Measurements from ENCODE around the gene KIF2A. TPM values are rescaled to one million over a fixed set of nuclear protein-coding genes. Genes with fewer than 3 reads are reported as not detected.

Gene KIF2A
- total RNA-seq, 2 experiments from 2014 or later: 50.3 to 90.7 TPM

DNA sequence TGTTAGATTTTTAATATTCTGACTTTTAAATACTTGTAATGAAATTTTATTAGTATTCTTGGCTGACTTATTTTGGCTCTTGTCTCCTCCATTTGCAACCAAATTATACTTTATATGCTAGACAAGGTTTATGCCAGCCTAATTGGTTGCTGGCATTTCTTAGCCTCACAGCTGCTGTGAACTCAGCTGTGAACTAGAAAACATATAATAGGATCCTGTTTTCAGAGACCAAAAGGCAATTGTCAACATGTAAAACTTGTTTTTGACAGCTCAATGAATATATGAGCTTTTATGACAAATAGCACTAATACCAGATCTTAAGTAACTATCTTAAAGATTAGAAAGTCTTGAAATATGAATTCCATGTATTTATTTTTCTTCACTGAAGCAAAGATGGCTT lies 25.9 kb downstream of the KIF2A start:
- H3K9me3 ChIP-seq (ENCODE audit: low read length): no peaks in the 10 kb centered on the region
- no peak for TF ChIP-seq EZH2phosphoT487 (IDR thresholded peaks at IDR 0.05; ENCODE audit: borderline replicate concordance, low read depth, low read length)
- TF ChIP-seq, protein P1, sequence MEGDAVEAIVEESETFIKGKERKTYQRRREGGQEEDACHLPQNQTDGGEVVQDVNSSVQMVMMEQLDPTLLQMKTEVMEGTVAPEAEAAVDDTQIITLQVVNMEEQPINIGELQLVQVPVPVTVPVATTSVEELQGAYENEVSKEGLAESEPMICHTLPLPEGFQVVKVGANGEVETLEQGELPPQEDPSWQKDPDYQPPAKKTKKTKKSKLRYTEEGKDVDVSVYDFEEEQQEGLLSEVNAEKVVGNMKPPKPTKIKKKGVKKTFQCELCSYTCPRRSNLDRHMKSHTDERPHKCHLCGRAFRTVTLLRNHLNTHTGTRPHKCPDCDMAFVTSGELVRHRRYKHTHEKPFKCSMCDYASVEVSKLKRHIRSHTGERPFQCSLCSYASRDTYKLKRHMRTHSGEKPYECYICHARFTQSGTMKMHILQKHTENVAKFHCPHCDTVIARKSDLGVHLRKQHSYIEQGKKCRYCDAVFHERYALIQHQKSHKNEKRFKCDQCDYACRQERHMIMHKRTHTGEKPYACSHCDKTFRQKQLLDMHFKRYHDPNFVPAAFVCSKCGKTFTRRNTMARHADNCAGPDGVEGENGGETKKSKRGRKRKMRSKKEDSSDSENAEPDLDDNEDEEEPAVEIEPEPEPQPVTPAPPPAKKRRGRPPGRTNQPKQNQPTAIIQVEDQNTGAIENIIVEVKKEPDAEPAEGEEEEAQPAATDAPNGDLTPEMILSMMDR (conservative IDR thresholded peaks at IDR 0.05; ENCODE audit: low read length): no peak
- DNase-seq (ENCODE audit: low spot score): no peak
- intact Hi-C loops (cut with micrococcal nuclease; ENCODE audit: unreplicated experiment): no loop called here
- peaks cover 24% of the 10 kb centered on the region for H3K36me3 ChIP-seq (ENCODE audit: insufficient read depth, low read length)
- H3K4me2 ChIP-seq (ENCODE audit: low read length): no peak overlapping the region
- no peak overlapping the region for H3K27ac ChIP-seq (ENCODE audit: low read depth, low read length, poor library complexity, severe bottlenecking)
- ChIA-PET CTCF (ENCODE audit: unreplicated experiment) (no interaction called here), POLR2A (interaction anchor here (0.7 to 2.2 kb wide), 7 partner anchors 20 to 150 kb away, joined by 3 to 5 read pairs (median 4); partner anchors contain the start of gene KIF2A)
- no peak overlapping the region for H2AFZ ChIP-seq (ENCODE audit: low read length)
- H3K4me3 ChIP-seq (ENCODE audit: low read depth, low read length, poor library complexity, severe bottlenecking): no peak overlapping the region
- H3K4me1 ChIP-seq (ENCODE audit: insufficient read depth, low read length, poor library complexity, severe bottlenecking): peaks cover 24% of the 10 kb centered on the region
- no TSS peak for BruUV-seq (replicated peaks)
- H3K79me2 ChIP-seq (ENCODE audit: insufficient read depth, low read depth, low read length): peaks cover 88% of the 10 kb centered on the region
- H3K9me2 ChIP-seq (ENCODE audit: insufficient read depth, low read length): no peaks in the 10 kb centered on the region
- H4K20me1 ChIP-seq (ENCODE audit: insufficient read depth, low read length): peaks cover 43% of the 10 kb centered on the region

DNA sequence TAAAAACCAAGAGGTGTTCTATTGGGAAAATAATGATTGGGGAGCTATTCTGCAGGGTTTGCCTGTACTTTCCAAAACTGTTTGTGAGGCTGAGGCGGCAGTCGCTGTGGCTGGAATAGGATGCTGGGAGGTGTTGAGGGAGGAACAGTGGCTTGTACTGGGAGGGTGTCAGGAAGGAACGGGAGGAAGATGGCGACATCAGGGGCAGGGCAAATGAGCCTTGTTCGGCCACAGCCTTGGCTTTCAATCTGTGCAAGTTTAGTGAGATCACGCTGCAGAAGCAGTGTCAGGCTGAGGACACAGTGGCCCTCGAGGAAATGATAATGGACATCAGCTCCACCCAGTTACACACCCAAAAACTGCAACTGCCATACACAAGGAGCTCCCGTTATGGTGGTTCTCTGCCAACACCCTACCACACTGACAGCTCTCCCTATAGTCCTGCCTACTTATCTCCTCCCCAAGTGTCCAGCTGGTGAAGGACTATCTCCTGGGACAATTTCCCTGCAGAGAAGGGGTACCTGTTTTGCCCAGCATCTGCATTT lies 27.3 kb downstream of the KIF2A start:
- no peaks in the 10 kb centered on the region for H3K9me3 ChIP-seq (ENCODE audit: low read length)
- no peaks in the 10 kb centered on the region for H3K9me2 ChIP-seq (ENCODE audit: insufficient read depth, low read length)
- intact Hi-C loops (cut with micrococcal nuclease; ENCODE audit: unreplicated experiment): no loop called here
- POLR2A ChIA-PET: interaction anchor here (1.3 to 1.6 kb wide), 3 partner anchors 10 to 27 kb away, joined by 3 to 5 read pairs (median 4); partner anchors contain the start of gene KIF2A
- no peak overlapping the region for H3K27ac ChIP-seq (ENCODE audit: low read depth, low read length, poor library complexity, severe bottlenecking)
- H3K4me2 ChIP-seq (ENCODE audit: low read length): no peak overlapping the region
- H3K4me3 ChIP-seq (ENCODE audit: low read depth, low read length, poor library complexity, severe bottlenecking): no peak overlapping the region
- peaks cover 24% of the 10 kb centered on the region for H3K36me3 ChIP-seq (ENCODE audit: insufficient read depth, low read length)
- no peak overlapping the region for H2AFZ ChIP-seq (ENCODE audit: low read length)
- TF ChIP-seq EZH2phosphoT487 (IDR thresholded peaks at IDR 0.05; ENCODE audit: borderline replicate concordance, low read depth, low read length): no peak
- TF ChIP-seq, protein P1 (conservative IDR thresholded peaks at IDR 0.05; ENCODE audit: low read length): no peak
- H3K79me2 ChIP-seq (ENCODE audit: insufficient read depth, low read depth, low read length): peaks cover 88% of the 10 kb centered on the region
- peaks cover 32% of the 10 kb centered on the region for H4K20me1 ChIP-seq (ENCODE audit: insufficient read depth, low read length)
- DNase-seq (ENCODE audit: low spot score): no peak
- no TSS peak for BruUV-seq (replicated peaks)
- CTCF ChIA-PET (ENCODE audit: unreplicated experiment): no interaction called here
- peaks cover 24% of the 10 kb centered on the region for H3K4me1 ChIP-seq (ENCODE audit: insufficient read depth, low read length, poor library complexity, severe bottlenecking)

DNA sequence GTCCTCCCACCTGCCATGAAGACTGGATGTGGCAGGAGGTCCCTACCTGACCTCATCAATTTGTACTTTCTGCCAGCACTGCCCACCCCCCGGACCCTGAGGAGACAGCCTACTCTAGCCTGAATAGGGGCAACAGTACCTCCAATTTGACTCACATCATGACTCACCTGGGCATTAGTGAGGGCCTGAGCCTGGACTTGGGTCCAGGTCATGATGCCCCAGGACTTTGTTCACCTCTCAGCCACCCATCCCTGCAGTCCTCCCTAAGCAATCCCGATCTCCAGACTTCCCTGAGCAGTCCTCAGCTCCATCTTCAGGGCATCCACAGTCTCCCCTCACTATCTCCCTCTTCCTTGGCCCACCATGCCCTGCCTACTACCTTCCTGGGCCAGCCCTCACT lies 28.1 kb downstream of the KIF2A start:
- BruUV-seq (replicated peaks): no TSS peak
- Histone ChIP-seq H3K36me3 (ENCODE audit: insufficient read depth, low read length) (peaks cover 24% of the 10 kb centered on the region), H3K79me2 (ENCODE audit: insufficient read depth, low read depth, low read length) (peaks cover 90% of the 10 kb centered on the region), H3K27ac (ENCODE audit: low read depth, low read length, poor library complexity, severe bottlenecking) (no peak overlapping the region), H3K4me3 (ENCODE audit: low read depth, low read length, poor library complexity, severe bottlenecking) (no peak overlapping the region), H4K20me1 (ENCODE audit: insufficient read depth, low read length) (peaks cover 26% of the 10 kb centered on the region), H3K9me3 (ENCODE audit: low read length) (no peaks in the 10 kb centered on the region), H3K4me1 (ENCODE audit: insufficient read depth, low read length, poor library complexity, severe bottlenecking) (peaks cover 19% of the 10 kb centered on the region), H3K4me2 (ENCODE audit: low read length) (no peak overlapping the region), H2AFZ (ENCODE audit: low read length) (no peak overlapping the region), H3K9me2 (ENCODE audit: insufficient read depth, low read length) (no peaks in the 10 kb centered on the region)
- TF ChIP-seq, protein P1 (conservative IDR thresholded peaks at IDR 0.05; ENCODE audit: low read length): no peak
- no peak for TF ChIP-seq EZH2phosphoT487 (IDR thresholded peaks at IDR 0.05; ENCODE audit: borderline replicate concordance, low read depth, low read length)
- DNase-seq (ENCODE audit: low spot score): no peak
- intact Hi-C loops (cut with micrococcal nuclease; ENCODE audit: unreplicated experiment): no loop called here
- ChIA-PET POLR2A (interaction anchor here (0.7 to 1.6 kb wide), 3 partner anchors 10 to 37 kb away, joined by 3 to 5 read pairs (median 4); no protein-coding TSS in a partner anchor), CTCF (ENCODE audit: unreplicated experiment) (no interaction called here)

All from OCI-LY7 (cell line).